Measurements from ENCODE around the gene BLTP3A.
"Not testable (repeated sequence)": the region's sequence is repeated elsewhere in the genome, so short reads cannot be mapped to it uniquely, and the experiment has no call there.

The BLTP3A gene, protein sequence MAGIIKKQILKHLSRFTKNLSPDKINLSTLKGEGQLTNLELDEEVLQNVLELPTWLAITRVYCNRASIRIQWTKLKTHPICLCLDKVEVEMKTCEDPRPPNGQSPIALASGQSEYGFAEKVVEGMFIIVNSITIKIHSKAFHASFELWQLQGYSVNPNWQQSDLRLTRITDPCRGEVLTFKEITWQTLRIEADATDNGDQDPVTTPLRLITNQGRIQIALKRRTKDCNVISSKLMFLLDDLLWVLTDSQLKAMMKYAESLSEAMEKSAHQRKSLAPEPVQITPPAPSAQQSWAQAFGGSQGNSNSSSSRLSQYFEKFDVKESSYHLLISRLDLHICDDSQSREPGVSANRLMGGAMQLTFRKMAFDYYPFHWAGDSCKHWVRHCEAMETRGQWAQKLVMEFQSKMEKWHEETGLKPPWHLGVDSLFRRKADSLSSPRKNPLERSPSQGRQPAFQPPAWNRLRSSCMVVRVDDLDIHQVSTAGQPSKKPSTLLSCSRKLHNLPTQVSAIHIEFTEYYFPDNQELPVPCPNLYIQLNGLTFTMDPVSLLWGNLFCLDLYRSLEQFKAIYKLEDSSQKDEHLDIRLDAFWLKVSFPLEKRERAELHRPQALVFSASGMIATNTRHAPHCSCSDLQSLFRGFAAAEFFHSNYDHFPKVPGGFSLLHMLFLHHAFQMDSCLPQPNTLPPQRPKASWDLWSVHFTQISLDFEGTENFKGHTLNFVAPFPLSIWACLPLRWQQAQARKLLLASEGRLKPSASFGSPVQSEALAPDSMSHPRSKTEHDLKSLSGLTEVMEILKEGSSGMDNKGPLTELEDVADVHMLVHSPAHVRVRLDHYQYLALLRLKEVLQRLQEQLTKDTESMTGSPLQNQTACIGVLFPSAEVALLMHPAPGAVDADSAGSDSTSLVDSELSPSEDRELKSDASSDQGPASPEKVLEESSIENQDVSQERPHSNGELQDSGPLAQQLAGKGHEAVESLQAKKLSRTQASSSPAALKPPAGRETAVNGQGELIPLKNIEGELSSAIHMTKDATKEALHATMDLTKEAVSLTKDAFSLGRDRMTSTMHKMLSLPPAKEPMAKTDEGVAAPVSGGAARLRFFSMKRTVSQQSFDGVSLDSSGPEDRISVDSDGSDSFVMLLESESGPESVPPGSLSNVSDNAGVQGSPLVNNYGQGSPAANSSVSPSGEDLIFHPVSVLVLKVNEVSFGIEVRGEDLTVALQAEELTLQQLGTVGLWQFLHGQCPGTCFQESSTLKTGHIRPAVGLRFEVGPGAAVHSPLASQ (N-terminal part only)

DNA sequence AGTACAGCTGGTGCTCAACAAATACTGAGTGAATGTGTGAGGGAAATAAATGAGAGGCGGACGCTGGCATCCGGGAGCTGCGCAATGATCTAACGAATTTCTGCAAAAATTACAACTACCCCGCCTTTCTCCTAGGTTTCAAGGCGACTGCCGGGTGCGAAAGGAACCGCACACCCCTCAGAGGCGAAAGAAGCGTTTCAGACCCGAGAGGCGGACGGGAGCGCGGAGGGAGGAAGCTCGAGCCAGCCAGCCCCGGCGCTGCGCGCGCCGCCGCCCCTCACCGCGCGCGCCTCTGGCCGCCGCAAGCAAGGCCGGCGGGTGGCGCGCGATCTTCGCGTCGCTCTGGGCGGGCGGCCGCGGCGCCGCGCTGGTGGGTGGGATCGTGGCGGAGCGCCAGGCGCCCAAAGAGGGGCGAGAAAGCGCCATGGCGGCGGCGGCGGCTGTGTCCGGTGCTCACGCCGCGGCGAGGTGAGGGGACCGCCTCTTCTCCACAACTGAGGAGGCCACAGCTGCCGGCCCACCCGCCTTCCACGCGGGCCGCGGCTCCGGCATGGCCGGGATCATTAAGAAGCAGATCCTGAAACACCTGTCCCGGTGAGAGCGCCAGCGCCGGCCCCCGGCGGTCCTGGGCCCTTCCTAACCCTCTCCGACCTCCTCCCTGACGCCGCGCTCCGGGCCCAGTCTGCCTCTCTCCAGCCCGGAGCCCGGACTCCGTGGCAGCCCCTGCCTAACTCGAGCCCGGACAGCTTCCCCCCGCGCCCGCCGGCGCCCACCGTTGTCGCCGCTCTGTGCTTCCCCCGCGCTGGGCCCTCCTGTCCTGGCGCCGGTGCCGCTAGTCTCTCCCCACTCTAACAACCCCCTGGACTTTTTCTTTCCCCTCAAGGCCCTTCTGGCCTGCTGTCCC, at the start of gene BLTP3A:
Gene BLTP3A, plus strand, starts transcription at position 383 of the 904 bp plus-strand sequence. Its CDS starts 168 bp downstream, at position 551.
- in situ Hi-C loops (cut with HindIII; ENCODE audit: low sequenced_read_pairs) = no loop called here

DNA sequence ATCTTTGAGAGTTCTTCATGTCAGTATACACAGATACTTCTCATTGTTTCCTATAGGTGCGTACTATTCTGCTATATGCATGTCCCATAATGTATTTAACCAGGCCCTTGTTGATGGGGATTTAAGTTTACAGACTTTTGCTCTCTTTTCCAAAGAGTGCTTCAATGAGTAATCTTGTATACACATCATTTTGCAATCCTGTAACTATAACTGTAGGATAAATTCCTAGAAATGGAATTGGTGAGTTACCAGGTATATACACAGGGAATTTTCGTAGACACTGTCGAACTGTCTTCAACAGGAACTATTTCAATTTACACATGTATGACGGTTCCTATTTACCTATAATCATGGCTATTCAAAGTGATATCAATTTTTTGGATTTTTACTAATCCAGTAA, 49.8 kb upstream of the BLTP3A start:
- in situ Hi-C loops (cut with HindIII; ENCODE audit: low sequenced_read_pairs) = no loop called here

DNA sequence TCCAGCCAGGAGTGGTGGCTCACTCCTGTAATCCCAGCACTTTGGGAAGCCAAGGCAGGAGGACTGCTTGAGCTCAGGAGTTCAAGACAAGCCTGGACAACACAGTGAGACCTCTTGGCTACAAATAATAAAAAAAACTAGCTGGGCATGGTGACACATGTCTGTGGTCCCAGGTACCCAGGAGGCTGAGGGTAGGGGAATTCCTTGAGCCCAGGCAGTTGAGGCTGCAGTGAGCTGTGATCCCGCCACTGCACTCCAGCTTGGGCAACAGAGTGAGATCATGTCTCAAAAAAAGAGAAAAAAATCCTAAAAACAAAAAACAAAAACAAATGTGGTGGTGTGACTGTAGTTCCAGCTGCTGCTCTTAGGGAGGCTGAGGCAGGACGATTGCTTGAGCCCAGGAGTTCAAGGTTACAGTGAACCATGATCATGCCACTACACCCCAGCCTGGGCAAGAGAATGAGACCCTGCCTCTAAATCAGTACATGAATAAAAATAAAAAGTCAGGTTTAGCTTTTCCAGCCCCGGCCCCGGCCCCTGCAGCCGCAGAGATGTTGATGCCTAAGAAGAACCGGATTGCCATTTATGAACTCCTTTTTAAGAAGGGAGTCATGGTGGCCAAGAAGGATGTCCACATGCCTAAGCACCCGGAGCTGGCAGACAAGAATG, 48.1 kb upstream of the BLTP3A start:
- in situ Hi-C loops (cut with HindIII; ENCODE audit: low sequenced_read_pairs) = no loop called here

DNA sequence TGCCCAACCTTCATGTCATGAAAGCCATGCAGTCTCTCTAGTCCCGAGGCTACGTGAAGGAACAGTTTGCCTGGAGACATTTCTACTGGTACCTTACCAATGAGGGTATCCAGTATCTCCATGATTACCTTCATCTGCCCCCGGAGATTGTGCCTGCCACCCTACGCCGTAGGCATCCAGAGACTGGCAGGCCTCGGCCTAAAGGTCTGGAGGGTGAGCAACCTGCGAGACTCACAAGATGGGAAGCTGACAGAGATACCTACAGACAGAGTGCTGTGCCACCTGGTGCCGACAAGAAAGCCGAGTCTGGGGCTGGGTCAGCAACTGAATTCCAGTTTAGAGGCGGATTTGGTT, 47.6 kb upstream of the BLTP3A start:
- in situ Hi-C loops (cut with HindIII; ENCODE audit: low sequenced_read_pairs) = not testable (repeated sequence)

- in situ Hi-C loops (cut with HindIII; ENCODE audit: low sequenced_read_pairs) = no loop called here
These were observed 46.4 kb upstream of the BLTP3A start for GRCh38 chr6:34745277-34746103.

GRCh38 chr6:34746104-34746846, 45.6 kb upstream of the BLTP3A start:
- in situ Hi-C loops (cut with HindIII; ENCODE audit: low sequenced_read_pairs) = no loop called here

- in situ Hi-C loops (cut with HindIII; ENCODE audit: low sequenced_read_pairs) = no loop called here
These were observed 43.1 kb upstream of the BLTP3A start for GRCh38 chr6:34748757-34749156.

DNA sequence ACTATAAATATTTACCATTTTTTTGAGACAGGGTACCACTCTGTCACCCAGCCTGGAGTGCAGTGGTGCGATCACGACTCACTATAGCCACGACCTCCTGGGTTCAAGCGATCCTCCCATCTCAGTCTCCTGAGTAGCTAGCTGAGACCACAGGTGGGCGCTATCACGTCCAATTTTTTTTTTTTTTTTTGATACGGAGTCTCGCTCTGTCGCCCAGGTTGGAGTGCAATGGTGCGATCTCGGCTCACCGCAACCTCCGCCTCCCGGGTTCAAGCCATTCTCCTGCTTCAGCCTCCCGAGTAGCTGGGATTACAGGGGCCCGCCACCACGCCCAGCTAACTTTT, 35.4 kb upstream of the BLTP3A start:
- in situ Hi-C loops (cut with HindIII; ENCODE audit: low sequenced_read_pairs) = not testable (repeated sequence)

- in situ Hi-C loops (cut with HindIII; ENCODE audit: low sequenced_read_pairs) = no loop called here
These were observed 34.1 kb upstream of the BLTP3A start for GRCh38 chr6:34757687-34758274.

- in situ Hi-C loops (cut with HindIII; ENCODE audit: low sequenced_read_pairs) = no loop called here
These were observed 31.8 kb upstream of the BLTP3A start for GRCh38 chr6:34760108-34760507.

DNA sequence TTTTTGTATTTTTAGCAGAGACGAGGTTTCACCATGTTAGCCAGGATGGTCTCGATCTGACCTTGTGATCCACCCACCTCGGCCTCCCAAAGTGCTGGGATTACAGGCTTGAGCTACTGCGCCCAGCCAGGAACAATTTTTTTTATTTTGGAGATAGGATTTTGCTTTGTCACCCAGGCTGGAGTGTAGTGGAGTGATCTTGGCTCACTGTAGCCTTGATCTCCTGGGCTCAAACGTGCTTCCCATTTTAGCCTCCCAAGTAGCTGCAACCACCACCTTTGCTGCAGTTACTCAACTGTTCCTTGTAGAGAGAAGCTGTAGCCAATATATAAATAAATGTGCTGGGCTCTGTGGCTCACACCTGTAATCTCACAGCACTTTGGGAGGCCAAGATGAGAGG, 30.2 kb upstream of the BLTP3A start:
- in situ Hi-C loops (cut with HindIII; ENCODE audit: low sequenced_read_pairs) = not testable (repeated sequence)

GRCh38 chr6:34768148-34768547, 23.7 kb upstream of the BLTP3A start:
- in situ Hi-C loops (cut with HindIII; ENCODE audit: low sequenced_read_pairs) = no loop called here

DNA sequence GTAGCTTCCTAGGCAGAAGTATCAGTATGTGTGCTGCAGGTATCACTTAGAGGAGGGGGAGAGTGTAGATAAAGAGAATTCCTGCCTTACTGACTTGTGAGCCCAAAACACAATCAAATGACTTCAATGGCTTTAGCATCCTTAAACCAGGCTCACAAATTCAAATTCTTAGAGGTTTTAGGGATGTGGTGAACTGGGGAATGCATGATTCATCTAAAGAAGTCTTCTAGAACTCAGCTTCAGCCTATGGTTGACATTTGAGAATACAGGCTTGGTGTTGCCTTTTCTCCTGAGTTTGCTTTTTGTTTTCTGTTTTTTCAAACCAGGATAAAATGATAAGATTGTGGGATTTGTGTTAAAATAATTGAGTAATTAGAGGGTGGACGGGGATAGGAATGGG, 20.2 kb upstream of the BLTP3A start:
- in situ Hi-C loops (cut with HindIII; ENCODE audit: low sequenced_read_pairs) = no loop called here

GRCh38 chr6:34772940-34773339, 18.9 kb upstream of the BLTP3A start:
- in situ Hi-C loops (cut with HindIII; ENCODE audit: low sequenced_read_pairs) = no loop called here

- in situ Hi-C loops (cut with HindIII; ENCODE audit: low sequenced_read_pairs) = no loop called here
These were observed 18.0 kb upstream of the BLTP3A start for GRCh38 chr6:34773916-34774315.

DNA sequence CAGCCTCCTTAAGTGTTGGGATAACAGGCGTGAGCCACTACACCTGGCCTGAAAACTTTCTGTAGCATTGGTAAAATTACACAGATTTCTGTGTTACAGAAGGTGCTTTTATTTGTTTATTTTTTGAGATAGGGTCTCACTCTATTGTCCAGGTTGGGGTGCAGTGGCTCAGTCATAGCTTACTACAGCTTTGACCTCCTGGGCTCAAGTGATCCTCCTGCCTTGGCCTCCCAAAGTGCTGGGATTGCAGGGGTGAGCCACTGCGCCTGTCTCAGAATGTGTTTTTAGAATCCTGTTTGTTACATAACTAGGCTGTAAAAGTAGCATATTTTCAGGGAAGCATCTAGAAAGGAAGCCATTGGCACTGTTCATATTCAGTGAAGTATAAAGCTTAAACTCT, 16.9 kb upstream of the BLTP3A start:
- in situ Hi-C loops (cut with HindIII; ENCODE audit: low sequenced_read_pairs) = no loop called here

DNA sequence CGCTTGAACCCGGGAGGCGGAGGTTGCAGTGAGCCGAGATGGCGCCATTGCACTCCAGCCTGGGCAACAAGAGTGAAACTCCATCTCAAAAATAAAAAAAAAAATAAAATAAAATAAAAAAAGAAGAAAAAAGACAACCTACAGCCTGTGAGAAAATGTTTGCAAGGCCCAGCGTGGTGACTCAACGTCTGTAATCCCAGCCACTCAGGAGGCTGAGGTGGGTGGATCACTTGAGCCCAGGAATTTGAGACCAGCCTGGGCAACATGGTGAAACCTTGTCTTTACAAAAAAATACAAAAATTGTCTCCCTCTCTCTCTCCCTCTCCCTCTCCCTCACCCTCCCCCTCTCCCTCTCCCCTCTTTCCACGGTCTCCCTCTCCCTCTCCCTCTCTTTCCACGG, 6.5 kb upstream of the BLTP3A start:
- in situ Hi-C loops (cut with HindIII; ENCODE audit: low sequenced_read_pairs) = not testable (repeated sequence)

GRCh38 chr6:34787152-34787551, 4.7 kb upstream of the BLTP3A start:
- in situ Hi-C loops (cut with HindIII; ENCODE audit: low sequenced_read_pairs) = not testable (repeated sequence)
